HepG2 (cell line): ENCODE data around the gene ABI3BP. TPM values are rescaled to one million over a fixed set of nuclear protein-coding genes. Genes with fewer than 3 reads are reported as not detected.

Experiments used
- ATF2 ChIP-seq: sonication (generic); formaldehyde crosslinking; IDR thresholded peaks from 2 replicates; pipeline ENCODE4 v1.4.0; 2020; ENCODE audit warnings: missing genetic modification reagents
- BRD4 ChIP-seq: sonication (generic); formaldehyde crosslinking; IDR thresholded peaks from 2 replicates; pipeline ENCODE4 v1.4.0; 2020; ENCODE audit warnings: missing genetic modification reagents
- EEA1 ChIP-seq: sonication (generic); formaldehyde crosslinking; IDR thresholded peaks from 2 replicates; pipeline ENCODE4 v1.5.1; 2020; ENCODE audit warnings: mild to moderate bottlenecking, missing genetic modification reagents, borderline replicate concordance
- GABPA ChIP-seq, 2 experiments: IDR thresholded peaks; 2 replicates each; pipeline ENCODE4 v1.6.1; 2011 to 2016; ENCODE audit warnings: low read depth in 2 of 2, low read length in 1 of 2, missing biosample characterization in 1 of 2, missing genetic modification characterization in 1 of 2
- HNF4G ChIP-seq, 2 experiments: sonication (generic) in 1 of 2; formaldehyde crosslinking in 1 of 2; IDR thresholded peaks; 2 replicates each; pipeline versions ENCODE4 v1.4.0 to v1.6.1; 2011 to 2020; ENCODE audit warnings: borderline replicate concordance in 2 of 2, low read depth in 2 of 2, mild to moderate bottlenecking in 2 of 2, low read length in 1 of 2, missing genetic modification reagents in 1 of 2, moderate library complexity in 1 of 2
- IKZF4 ChIP-seq: sonication (generic); formaldehyde crosslinking; IDR thresholded peaks from 2 replicates; pipeline ENCODE4 v1.5.1; 2020; ENCODE audit warnings: borderline replicate concordance, mild to moderate bottlenecking, low read depth, missing genetic modification reagents; ENCODE audit errors: not compliant biosample characterization
- MXI1 ChIP-seq: IDR thresholded peaks from 3 replicates; pipeline ENCODE4 v1.6.1; 2012; ENCODE audit warnings: low read depth, low read length, inconsistent platforms, borderline replicate concordance
- PAWR ChIP-seq: sonication (generic); formaldehyde crosslinking; IDR thresholded peaks from 2 replicates; pipeline ENCODE4 v1.4.0; 2020; ENCODE audit warnings: missing genetic modification reagents, mild to moderate bottlenecking, borderline replicate concordance
- POGZ ChIP-seq: sonication (generic); formaldehyde crosslinking; IDR thresholded peaks from 2 replicates; pipeline ENCODE4 v1.4.0; 2020; ENCODE audit warnings: mild to moderate bottlenecking, missing genetic modification reagents
- PPARG ChIP-seq: conservative IDR thresholded peaks from 2 replicates; pipeline ENCODE4 v1.6.1; 2016; ENCODE audit warnings: missing biosample characterization, missing genetic modification reagents
- PRDM15 ChIP-seq: sonication (generic); formaldehyde crosslinking; IDR thresholded peaks from 2 replicates; pipeline ENCODE4 v1.4.0; 2020; ENCODE audit warnings: missing genetic modification reagents
- RBM22 ChIP-seq: fragments of 200-400 bp; formaldehyde crosslinking; optimal IDR thresholded peaks from 2 replicates; pipeline ENCODE3; 2017; ENCODE audit warnings: mild to moderate bottlenecking, low read length, moderate library complexity
- RORA ChIP-seq: sonication (generic); formaldehyde crosslinking; IDR thresholded peaks from 2 replicates; pipeline ENCODE4 v1.5.0; 2020; ENCODE audit warnings: mild to moderate bottlenecking, missing genetic modification reagents, moderate library complexity
- SUZ12 ChIP-seq: fragments of 150-350 bp; IDR thresholded peaks from 2 replicates; pipeline ENCODE4 v1.6.1; 2014; ENCODE audit warnings: low read depth, low read length
- THAP8 ChIP-seq: sonication (generic); formaldehyde crosslinking; IDR thresholded peaks from 2 replicates; pipeline ENCODE4 v1.5.1; 2020; ENCODE audit warnings: missing genetic modification reagents, mild to moderate bottlenecking, borderline replicate concordance
- WIZ ChIP-seq: sonication (generic); formaldehyde crosslinking; IDR thresholded peaks from 2 replicates; pipeline ENCODE4 v1.5.1; 2020; ENCODE audit warnings: mild to moderate bottlenecking, missing genetic modification reagents
- ZFP82 ChIP-seq: sonication (generic); formaldehyde crosslinking; IDR thresholded peaks from 2 replicates; pipeline ENCODE4 v1.5.1; 2020; ENCODE audit warnings: mild to moderate bottlenecking, missing genetic modification reagents, borderline replicate concordance
- ZNF282 ChIP-seq: fragments of 450-650 bp; IDR thresholded peaks from 2 replicates; pipeline ENCODE4 v1.6.1; 2018; ENCODE audit not compliant: partially characterized antibody
- ZNF468 ChIP-seq: sonication (generic); formaldehyde crosslinking; IDR thresholded peaks from 2 replicates; pipeline ENCODE4 v1.8.0; 2022; ENCODE audit warnings: mild to moderate bottlenecking, moderate library complexity, missing genetic modification reagents
- ZNF543 ChIP-seq: sonication (generic); formaldehyde crosslinking; IDR thresholded peaks from 2 replicates; pipeline ENCODE4 v1.4.0; 2020; ENCODE audit warnings: mild to moderate bottlenecking, missing genetic modification reagents
- ZNF713 ChIP-seq: sonication (generic); formaldehyde crosslinking; IDR thresholded peaks from 2 replicates; pipeline ENCODE4 v1.4.0; 2020; ENCODE audit warnings: mild to moderate bottlenecking, missing genetic modification reagents
- ZNF781 ChIP-seq: sonication (generic); formaldehyde crosslinking; IDR thresholded peaks from 2 replicates; pipeline ENCODE4 v1.5.1; 2020; ENCODE audit warnings: borderline replicate concordance, mild to moderate bottlenecking, missing genetic modification reagents; ENCODE audit errors: not compliant biosample characterization
- polyA plus RNA-seq, 8 experiments: library from polyadenylated mRNA; depleted of rRNA in 3 of 8; stranded (reverse) in 7 of 8; unstranded in 1 of 8; fragments of >200 nt; fragmentation: Illumina TruSeq in 4 of 8; extraction: Trizol in 4 of 8; gene quantifications; 2 replicates each; pipeline versions ENCODE4 v1.2.1 to v1.2.3, GENCODE V29; 2011 to 2016; ENCODE audit warnings: low read depth in 4 of 8, missing spikeins in 1 of 8, mixed read lengths in 1 of 8; ENCODE audit not compliant: insufficient read depth in 1 of 8
- total RNA-seq, 5 experiments: library from RNA; depleted of rRNA; stranded (reverse); fragments of >200 nt; fragmentation: Illumina TruSeq; extraction: Trizol; gene quantifications; 2 replicates each; pipeline ENCODE4 v1.2.3, GENCODE V29; 2016; ENCODE audit warnings: low read depth in 1 of 5

ABI3BP gene
- total and polyA plus RNA-seq, 2 of the 13 experiments (the other 11 are each of a cell fraction or from before 2014, with no cell fraction given), result not detected

- TF ChIP-seq THAP8, result no peak; the same call in 1 of the 2 replicates
- peak; percentile 68; the same call in 1 of the 2 replicates for TF ChIP-seq BRD4 (CRISPR knock-in tag)
- TF ChIP-seq ZNF543, result peak; percentile 68; the same call in 1 of the 2 replicates
- no peak for TF ChIP-seq SUZ12
- TF ChIP-seq RBM22, result no peak
- no peak for TF ChIP-seq ZNF282
- no peak for TF ChIP-seq RORA (CRISPR knock-in tag)
- TF ChIP-seq ZNF713, result no peak
- TF ChIP-seq MXI1, result peak; percentile 47; the same call in 1 of the 3 replicates
- no peak for TF ChIP-seq PAWR (CRISPR knock-in tag)
- TF ChIP-seq POGZ, result peak; percentile 95
- TF ChIP-seq WIZ, result peak; percentile 9; the same call in 1 of the 2 replicates
- TF ChIP-seq GABPA (IDR thresholded peaks at IDR 0.05; ENCODE audit: low read depth, low read length), result peak; percentile 77
- TF ChIP-seq GABPA (CRISPR knock-in tag; IDR thresholded peaks at IDR 0.05; ENCODE audit: low read depth), result peak; percentile 98
- no peak for TF ChIP-seq IKZF4 (CRISPR knock-in tag)
- no peak for TF ChIP-seq PRDM15 (CRISPR knock-in tag)
- peak; percentile 50; the same call in 1 of the 2 replicates for TF ChIP-seq PPARG (CRISPR knock-in tag)
- no peak for TF ChIP-seq ZNF468 (CRISPR knock-in tag)
- peak; percentile 2; the same call in 1 of the 2 replicates for TF ChIP-seq HNF4G (IDR thresholded peaks at IDR 0.05; ENCODE audit: borderline replicate concordance, low read depth, low read length)
- TF ChIP-seq HNF4G (CRISPR knock-in tag; IDR thresholded peaks at IDR 0.05; ENCODE audit: borderline replicate concordance, low read depth), result no peak
- TF ChIP-seq ZNF781 (CRISPR knock-in tag), result no peak
- no peak; the same call in 1 of the 2 replicates for TF ChIP-seq ZFP82 (CRISPR knock-in tag)
- TF ChIP-seq EEA1 (CRISPR knock-in tag), result 0 out of 2 replicates have a peak, but pooled peaks have one; percentile 19
- 0 out of 2 replicates have a peak, but pooled peaks have one; percentile 62 for TF ChIP-seq ATF2 (CRISPR knock-in tag)
Measured at GRCh38 chr3:100708989-100709841, 284.0 kb downstream of the ABI3BP start, which contains the start of gene TFG (continued).
